Astrocyte (in vitro differentiated cells and primary cell): ENCODE data around the gene FBXL12. TPM values are rescaled to one million over a fixed set of nuclear protein-coding genes. Genes with fewer than 3 reads are reported as not detected.
"Not testable (repeated sequence)": the region's sequence is repeated elsewhere in the genome, so short reads cannot be mapped to it uniquely, and the experiment has no call there.

ENCODE experiments used
- DNase-seq: peaks from one replicate; pipeline ENCODE4 v3.0.0-alpha.2; 2010; ENCODE audit warnings: low read depth
- FAIRE-seq: peaks from 2 replicates; lab custom pipeline; 2011; peaks lifted over from hg19 to GRCh38; lab: Jason Lieb, UNC
- H2AFZ ChIP-seq: 2 replicates; pipeline ENCODE4 v1.6.0; 2012; ENCODE audit warnings: low read depth, low read length, inconsistent platforms
- H3K27ac ChIP-seq: 2 replicates; pipeline ENCODE4 v1.5.1; 2011; ENCODE audit warnings: low read depth, low read length, inconsistent platforms
- H3K27me3 ChIP-seq: 2 replicates; pipeline ENCODE4 v1.6.0; 2011; ENCODE audit warnings: low read length, inconsistent platforms; ENCODE audit not compliant: insufficient read depth
- H3K36me3 ChIP-seq: 2 replicates; pipeline ENCODE4 v1.5.1; 2011; ENCODE audit warnings: low read length, inconsistent platforms; ENCODE audit not compliant: insufficient read depth
- H3K4me1 ChIP-seq: 2 replicates; pipeline ENCODE4 v1.5.1; 2011; ENCODE audit warnings: low read length, inconsistent platforms; ENCODE audit not compliant: insufficient read depth
- H3K4me2 ChIP-seq: 2 replicates; pipeline ENCODE4 v1.6.0; 2012; ENCODE audit warnings: low read length, inconsistent platforms
- H3K4me3 ChIP-seq: 2 replicates; pipeline ENCODE4 v1.5.1; 2011; ENCODE audit warnings: low read depth, mild to moderate bottlenecking, low read length, inconsistent platforms; ENCODE audit not compliant: insufficient read depth
- H3K79me2 ChIP-seq: 2 replicates; pipeline ENCODE4 v1.6.0; 2012; ENCODE audit warnings: mild to moderate bottlenecking, low read length, inconsistent platforms; ENCODE audit not compliant: insufficient read depth
- H3K9ac ChIP-seq: 2 replicates; pipeline ENCODE4 v1.6.0; 2012; ENCODE audit warnings: mild to moderate bottlenecking, low read length, inconsistent platforms
- H3K9me3 ChIP-seq: 2 replicates; pipeline ENCODE4 v1.5.1; 2012; ENCODE audit warnings: low read depth, mild to moderate bottlenecking, low read length, inconsistent platforms; ENCODE audit not compliant: insufficient read depth
- H4K20me1 ChIP-seq: 2 replicates; pipeline ENCODE4 v1.6.0; 2012; ENCODE audit warnings: low read length, inconsistent platforms; ENCODE audit not compliant: insufficient read depth
- H3K27ac Mint-ChIP-seq: one replicate; pipeline ENCODE4 v1.8.0; 2021; ENCODE audit warnings: mild to moderate bottlenecking, mixed read lengths; ENCODE audit not compliant: unreplicated experiment
- H3K27me3 Mint-ChIP-seq: one replicate; pipeline ENCODE4 v1.8.0; 2021; ENCODE audit warnings: low read depth, mixed read lengths; ENCODE audit not compliant: unreplicated experiment
- H3K36me3 Mint-ChIP-seq: one replicate; pipeline ENCODE4 v1.8.0; 2021; ENCODE audit warnings: low read depth, mixed read lengths; ENCODE audit not compliant: unreplicated experiment
- H3K4me1 Mint-ChIP-seq: one replicate; pipeline ENCODE4 v1.8.0; 2021; ENCODE audit warnings: low read depth, mixed read lengths; ENCODE audit not compliant: unreplicated experiment
- H3K4me3 Mint-ChIP-seq: one replicate; pipeline ENCODE4 v1.8.0; 2021; ENCODE audit warnings: mild to moderate bottlenecking, moderate library complexity, mixed read lengths; ENCODE audit not compliant: unreplicated experiment
- H3K9me3 Mint-ChIP-seq: one replicate; pipeline ENCODE4 v1.8.0; 2021; ENCODE audit warnings: mild to moderate bottlenecking, mixed read lengths; ENCODE audit not compliant: unreplicated experiment
- EZH2 ChIP-seq: IDR thresholded peaks from 2 replicates; pipeline ENCODE4 v1.6.1; 2012; ENCODE audit warnings: mild to moderate bottlenecking, low read length, inconsistent platforms; ENCODE audit not compliant: insufficient read depth
- total RNA-seq: library from RNA; stranded (reverse); gene quantifications from 2 replicates; pipeline ENCODE4 v1.2.1, GENCODE V29; 2021
- TF ChIP-seq, protein P1 (sequence below): IDR thresholded peaks from 2 replicates; pipeline ENCODE4 v1.5.1; 2011; ENCODE audit warnings: low read depth, mild to moderate bottlenecking, inconsistent platforms, low read length, moderate library complexity; ENCODE audit not compliant: insufficient read depth

The FBXL12 gene
- total RNA-seq, 1 donor from 2014 or later, result 54.2 TPM

DNA sequence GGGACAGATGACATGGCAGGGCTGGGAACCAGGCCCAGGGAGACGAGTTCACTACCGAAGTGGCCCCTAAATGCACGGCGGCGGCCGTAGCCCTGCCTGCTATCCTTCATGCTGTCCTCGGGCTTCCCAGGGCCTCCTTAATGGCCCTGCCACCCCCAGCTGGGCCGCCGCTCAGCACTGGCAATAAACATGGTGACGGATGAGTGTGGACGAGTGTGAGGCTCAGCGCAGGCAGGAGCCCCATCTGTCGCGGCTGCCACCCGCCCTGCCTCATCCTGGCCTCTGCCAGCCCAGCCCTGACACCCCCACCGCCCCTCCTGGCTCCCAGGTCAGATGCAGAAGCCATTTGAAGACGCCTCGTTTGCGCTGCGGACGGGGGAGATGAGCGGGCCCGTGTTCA, 29.9 kb upstream of the FBXL12 start:
- FAIRE-seq (no peak), DNase-seq (no peak)
- no peak overlapping the region for H3K27ac ChIP-seq
- peaks cover 24% of the 10 kb centered on the region for H3K36me3 Mint-ChIP-seq
- no peak overlapping the region for H3K4me3 ChIP-seq
- peaks cover 5% of the 10 kb centered on the region for H3K36me3 ChIP-seq
- H3K4me3 Mint-ChIP-seq, result no peak overlapping the region
- peaks cover under 1% of the 10 kb centered on the region for H3K9me3 Mint-ChIP-seq
- H3K4me1 ChIP-seq, result peaks cover 17% of the 10 kb centered on the region
- no peaks in the 10 kb centered on the region for H3K9me3 ChIP-seq
- H3K27me3 ChIP-seq, result no peaks in the 10 kb centered on the region
- no peak for TF ChIP-seq EZH2
- TF ChIP-seq, protein P1, sequence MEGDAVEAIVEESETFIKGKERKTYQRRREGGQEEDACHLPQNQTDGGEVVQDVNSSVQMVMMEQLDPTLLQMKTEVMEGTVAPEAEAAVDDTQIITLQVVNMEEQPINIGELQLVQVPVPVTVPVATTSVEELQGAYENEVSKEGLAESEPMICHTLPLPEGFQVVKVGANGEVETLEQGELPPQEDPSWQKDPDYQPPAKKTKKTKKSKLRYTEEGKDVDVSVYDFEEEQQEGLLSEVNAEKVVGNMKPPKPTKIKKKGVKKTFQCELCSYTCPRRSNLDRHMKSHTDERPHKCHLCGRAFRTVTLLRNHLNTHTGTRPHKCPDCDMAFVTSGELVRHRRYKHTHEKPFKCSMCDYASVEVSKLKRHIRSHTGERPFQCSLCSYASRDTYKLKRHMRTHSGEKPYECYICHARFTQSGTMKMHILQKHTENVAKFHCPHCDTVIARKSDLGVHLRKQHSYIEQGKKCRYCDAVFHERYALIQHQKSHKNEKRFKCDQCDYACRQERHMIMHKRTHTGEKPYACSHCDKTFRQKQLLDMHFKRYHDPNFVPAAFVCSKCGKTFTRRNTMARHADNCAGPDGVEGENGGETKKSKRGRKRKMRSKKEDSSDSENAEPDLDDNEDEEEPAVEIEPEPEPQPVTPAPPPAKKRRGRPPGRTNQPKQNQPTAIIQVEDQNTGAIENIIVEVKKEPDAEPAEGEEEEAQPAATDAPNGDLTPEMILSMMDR, result no peak
- H3K27me3 Mint-ChIP-seq, result no peaks in the 10 kb centered on the region
- H3K9ac ChIP-seq, result no peak overlapping the region
- H2AFZ ChIP-seq, result no peak overlapping the region
- H3K79me2 ChIP-seq, result peaks cover 9% of the 10 kb centered on the region
- no peak overlapping the region for H3K27ac Mint-ChIP-seq
- H3K4me2 ChIP-seq, result no peak overlapping the region
- peaks cover 32% of the 10 kb centered on the region for H3K4me1 Mint-ChIP-seq
- H4K20me1 ChIP-seq, result peaks cover 50% of the 10 kb centered on the region

DNA sequence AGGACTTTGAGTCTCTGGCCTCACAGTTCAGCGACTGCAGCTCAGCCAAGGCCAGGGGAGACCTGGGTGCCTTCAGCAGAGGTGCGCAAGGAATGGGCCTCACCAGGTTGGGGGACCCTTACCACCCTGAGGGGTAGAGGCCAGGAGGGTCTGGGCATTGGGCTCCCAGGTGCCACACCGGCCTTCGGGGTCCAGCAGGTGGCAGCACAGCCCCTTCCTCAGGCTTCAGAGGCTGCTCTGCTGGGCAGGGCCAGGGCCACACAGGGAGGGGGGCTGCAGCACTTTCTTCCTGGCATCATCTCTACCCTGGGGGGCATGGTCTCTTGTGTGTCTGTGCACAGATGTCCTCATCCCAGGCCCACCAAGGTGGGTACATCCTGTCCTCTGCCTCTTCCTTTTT, 29.2 kb upstream of the FBXL12 start:
- H3K27ac Mint-ChIP-seq, result no peak overlapping the region
- Histone ChIP-seq H3K4me2 (no peak overlapping the region), H2AFZ (no peak overlapping the region), H4K20me1 (peaks cover 55% of the 10 kb centered on the region), H3K4me1 (peaks cover 14% of the 10 kb centered on the region), H3K27ac (no peak overlapping the region), H3K79me2 (peaks cover 9% of the 10 kb centered on the region), H3K4me3 (no peak overlapping the region), H3K36me3 (peaks cover 9% of the 10 kb centered on the region), H3K9me3 (no peaks in the 10 kb centered on the region), H3K9ac (no peak overlapping the region), H3K27me3 (no peaks in the 10 kb centered on the region)
- peaks cover 26% of the 10 kb centered on the region for H3K4me1 Mint-ChIP-seq
- TF ChIP-seq, protein P1, result peak; percentile 9
- TF ChIP-seq EZH2, result no peak
- no peaks in the 10 kb centered on the region for H3K9me3 Mint-ChIP-seq
- H3K4me3 Mint-ChIP-seq, result no peak overlapping the region
- H3K36me3 Mint-ChIP-seq, result peaks cover 24% of the 10 kb centered on the region
- H3K27me3 Mint-ChIP-seq, result no peaks in the 10 kb centered on the region
- FAIRE-seq (no peak), DNase-seq (no peak)

DNA sequence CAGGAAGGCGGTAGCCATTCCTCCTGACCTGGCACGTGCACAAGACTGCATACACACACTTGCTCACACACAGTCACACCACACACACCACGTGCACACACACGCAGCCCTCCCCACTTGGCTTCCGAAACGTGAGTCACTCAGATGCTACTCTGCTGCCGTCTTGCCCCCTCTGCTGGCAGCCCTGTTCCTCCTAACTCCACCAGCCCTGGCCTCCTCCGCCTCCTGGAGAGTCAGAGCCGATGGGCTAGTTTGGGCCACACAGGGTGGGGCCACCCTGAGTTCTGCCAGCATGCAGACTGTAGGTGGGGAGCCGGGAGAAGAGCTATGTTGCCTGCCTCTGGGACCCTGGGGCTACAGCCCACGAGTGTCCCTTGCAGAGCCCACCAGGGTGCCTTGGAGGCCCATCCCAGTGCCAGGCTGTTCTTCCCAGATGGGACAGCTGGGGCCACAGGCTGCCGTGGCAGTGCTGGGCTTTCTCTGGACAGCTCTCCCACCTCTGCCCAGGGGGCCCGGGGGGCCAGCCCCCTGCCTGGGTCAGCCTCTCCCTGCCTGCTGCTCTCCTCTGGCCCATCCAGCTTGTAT, 28.3 kb upstream of the FBXL12 start:
- Mint-ChIP-seq H3K9me3 (no peaks in the 10 kb centered on the region), H3K27ac (peak overlapping the region; percentile 38), H3K27me3 (no peaks in the 10 kb centered on the region), H3K4me3 (no peak overlapping the region), H3K36me3 (peaks cover 28% of the 10 kb centered on the region), H3K4me1 (peaks cover 20% of the 10 kb centered on the region)
- DNase-seq, result peak; percentile 90
- Histone ChIP-seq H3K27me3 (no peaks in the 10 kb centered on the region), H3K4me2 (no peak overlapping the region), H3K79me2 (peaks cover 9% of the 10 kb centered on the region), H3K27ac (peak overlapping the region; percentile 55), H3K4me1 (peaks cover 10% of the 10 kb centered on the region), H3K9me3 (no peaks in the 10 kb centered on the region), H3K36me3 (peaks cover 14% of the 10 kb centered on the region), H3K4me3 (no peak overlapping the region), H3K9ac (peak overlapping the region; percentile 41), H4K20me1 (peaks cover 55% of the 10 kb centered on the region), H2AFZ (peak overlapping the region; percentile 5)
- TF ChIP-seq, protein P1, result peak; percentile 74
- TF ChIP-seq EZH2, result no peak
- FAIRE-seq, result peak; percentile 95

DNA sequence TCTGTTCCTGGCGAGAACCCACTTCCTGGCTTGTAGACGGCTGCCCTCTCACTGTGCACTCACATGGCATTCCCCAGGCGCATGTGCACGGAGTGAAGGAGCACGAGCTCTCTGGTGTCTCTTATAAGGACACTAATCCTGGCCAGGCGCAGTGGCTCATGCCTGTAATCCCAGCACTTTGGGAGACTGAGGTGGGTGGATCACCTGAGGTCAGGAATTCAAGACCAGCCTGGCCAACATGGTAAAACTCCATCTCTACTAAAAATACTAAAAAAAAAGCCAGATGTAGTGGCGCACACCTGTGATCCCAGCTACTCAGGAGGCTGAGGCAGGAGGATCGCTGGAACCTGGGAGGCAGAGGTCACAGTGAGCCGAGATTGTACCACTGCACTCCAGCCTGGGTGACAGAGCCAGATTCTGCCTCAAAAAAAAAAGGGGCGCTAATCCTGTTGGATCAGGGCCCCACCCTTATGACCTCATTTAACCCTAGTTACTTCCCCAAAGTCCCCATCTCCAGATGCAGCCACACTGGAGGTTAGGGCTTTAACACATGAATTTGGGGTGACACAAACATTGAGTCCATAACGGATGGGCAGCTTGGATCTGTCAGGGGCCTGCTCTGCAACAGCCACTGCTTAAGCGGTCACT, 24.9 kb upstream of the FBXL12 start:
- Histone ChIP-seq H3K79me2 (peaks cover 13% of the 10 kb centered on the region), H3K4me1 (peaks cover 10% of the 10 kb centered on the region), H4K20me1 (peaks cover 66% of the 10 kb centered on the region), H3K36me3 (peaks cover 21% of the 10 kb centered on the region)
- not testable (repeated sequence) for H3K9me3 ChIP-seq, H3K27me3 Mint-ChIP-seq, H2AFZ ChIP-seq, DNase-seq, H3K4me3 Mint-ChIP-seq, H3K9me3 Mint-ChIP-seq, H3K27ac ChIP-seq, H3K9ac ChIP-seq, H3K27ac Mint-ChIP-seq, H3K4me2 ChIP-seq, H3K27me3 ChIP-seq, H3K4me1 Mint-ChIP-seq, H3K4me3 ChIP-seq, FAIRE-seq
- H3K36me3 Mint-ChIP-seq, result peaks cover 32% of the 10 kb centered on the region
